BLaER1 treated with 17β-estradiol and CSF1 and Interleukin-3, amounts not matched to agents 10 nM and 100 nM (cell line): ENCODE results near the gene THY1.

Experiments
- H3K27ac ChIP-seq, 11 experiments: shearing (Covaris generic); formaldehyde crosslinking; 2 replicates each; pipeline ENCODE4 v1.8.1; 2022
- H3K27me3 ChIP-seq, 11 experiments: shearing (Covaris generic); formaldehyde crosslinking; 2 replicates each; pipeline ENCODE4 v1.8.1; 2022
- H3K36me3 ChIP-seq, 11 experiments: shearing (Covaris generic); formaldehyde crosslinking; 2 replicates each; pipeline ENCODE4 v1.8.1; 2022
- H3K4me1 ChIP-seq, 10 experiments: shearing (Covaris generic); formaldehyde crosslinking; 2 replicates each; pipeline ENCODE4 v1.8.1; 2022
- H3K4me2 ChIP-seq, 11 experiments: shearing (Covaris generic); formaldehyde crosslinking; 2 replicates each; pipeline ENCODE4 v1.8.1; 2022
- H3K4me3 ChIP-seq, 10 experiments: shearing (Covaris generic); formaldehyde crosslinking; 2 replicates each; pipeline ENCODE4 v1.8.1; 2022
- H3K9ac ChIP-seq, 11 experiments: shearing (Covaris generic); formaldehyde crosslinking; 2 replicates each; pipeline ENCODE4 v1.8.1; 2022
- H3K9me3 ChIP-seq, 11 experiments: shearing (Covaris generic); formaldehyde crosslinking; replicated peaks in 1 of 11; 2 replicates each; pipeline ENCODE4 v1.8.1; 2022
- H4K20me1 ChIP-seq, 11 experiments: shearing (Covaris generic); formaldehyde crosslinking; 2 replicates each; pipeline ENCODE4 v1.8.1; 2022
- Cebpa-rat ChIP-seq, 11 experiments: shearing (Covaris generic); IDR thresholded peaks; 2 replicates each; pipeline ENCODE4 v1.8.1; 2022

The THY1 gene

DNA sequence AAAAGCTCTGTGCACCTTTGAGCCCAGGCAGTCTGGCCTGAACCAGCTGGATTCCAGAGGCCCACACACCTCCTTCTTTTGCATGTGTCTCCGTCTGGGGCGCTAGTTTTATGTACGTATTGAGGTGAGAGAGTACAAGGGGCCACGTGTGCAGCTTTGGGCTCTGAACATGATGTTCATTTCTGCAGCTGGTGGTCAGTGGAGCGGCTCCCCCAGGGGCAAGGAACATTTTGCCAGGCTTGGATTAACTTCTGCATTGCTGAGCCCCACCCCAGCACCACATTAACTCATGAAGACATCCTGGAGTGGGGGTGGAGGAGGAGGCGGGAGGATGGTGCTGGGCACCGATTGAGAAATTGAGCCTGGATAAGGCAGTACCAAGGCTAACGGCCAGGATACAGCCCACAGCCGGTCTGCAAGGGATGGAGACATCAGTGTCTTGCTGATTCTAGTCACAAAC, 55.3 kb downstream of the THY1 start:
- H3K4me2 ChIP-seq: peak overlapping the region; percentile 37 to 74 (median 62)
- H3K9ac ChIP-seq: 0 out of 22 replicates have a peak overlapping the region, but pooled peaks of 2 of the 11 experiments have one; percentile 16 to 24
- no peak overlapping the region for H3K4me3 ChIP-seq
- no peaks in the 10 kb centered on the region for H3K9me3 ChIP-seq
- peaks cover 44 to 89% (median 77%) of the 10 kb centered on the region in 10 experiments for H3K4me1 ChIP-seq
- no peak for TF ChIP-seq Cebpa-rat (IDR thresholded peaks at IDR 0.05)
- H3K36me3 ChIP-seq: no peaks in the 10 kb centered on the region
- H4K20me1 ChIP-seq: peaks cover 0 to 9% (median 0%) of the 10 kb centered on the region in 11 experiments; a peak in 3 of 22 replicates
- H3K27ac ChIP-seq: peak overlapping the region in 1 of 11 experiments; percentile 31; a peak in 1 of 22 replicates
- peaks cover 13 to 28% (median 21%) of the 10 kb centered on the region in 11 experiments; a peak in 21 of 22 replicates for H3K27me3 ChIP-seq
